ENCODE results near the gene TSPAN10.

- no peak for TF ChIP-seq POLR2AphosphoS5 (IDR thresholded peaks at IDR 0.05; ENCODE audit: borderline replicate concordance, low read depth, low read length)
- no peak for TF ChIP-seq EZH2 (IDR thresholded peaks at IDR 0.05)
These were observed 1.6 kb upstream of the TSPAN10 start for GRCh38 chr17:81635431-81635830.

All from SK-N-MC (cell line).